DMS153 (cell line): ENCODE data around the gene PARP1.
"Not testable (repeated sequence)": the region's sequence is repeated elsewhere in the genome, so short reads cannot be mapped to it uniquely, and the experiment has no call there.

Experiments used
- DNase-seq: peaks from one replicate; lab custom pipeline; 2025; lab: John Stamatoyannopoulos, UW

Gene PARP1

DNA sequence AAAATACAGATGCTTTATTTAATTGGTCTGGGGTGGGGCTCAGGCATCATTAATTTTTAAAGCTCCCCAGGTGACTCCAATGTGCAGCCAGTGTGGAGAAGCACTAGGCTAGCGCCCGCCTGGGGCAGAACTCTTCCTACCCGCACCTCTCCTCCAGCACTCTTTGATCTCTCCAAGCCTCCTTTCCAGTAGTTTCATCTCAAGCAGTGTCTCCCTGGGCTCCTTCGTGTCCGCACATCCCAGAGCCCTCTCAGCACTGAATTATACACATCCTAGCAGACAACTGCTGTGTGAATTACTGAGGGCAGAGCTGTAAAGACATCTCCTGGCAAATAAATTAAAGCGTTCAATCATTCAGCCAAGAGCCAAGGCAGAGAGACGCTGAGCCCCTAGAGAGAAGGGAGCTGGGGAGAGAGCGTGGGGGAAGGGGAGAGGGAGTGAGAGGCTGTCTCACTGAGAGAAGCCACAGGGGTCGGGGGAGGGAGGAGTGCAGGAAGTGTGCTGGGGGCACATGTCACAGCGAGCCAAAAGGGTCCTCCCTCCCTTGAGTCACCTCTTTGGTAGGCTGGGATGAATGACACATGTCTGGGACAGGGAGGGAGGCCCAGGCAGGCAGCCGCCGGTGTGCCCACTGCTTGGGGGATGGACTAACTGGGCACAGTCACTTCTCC, 21.0 kb upstream of the PARP1 start:
- DNase-seq, result peak; percentile 62

DNA sequence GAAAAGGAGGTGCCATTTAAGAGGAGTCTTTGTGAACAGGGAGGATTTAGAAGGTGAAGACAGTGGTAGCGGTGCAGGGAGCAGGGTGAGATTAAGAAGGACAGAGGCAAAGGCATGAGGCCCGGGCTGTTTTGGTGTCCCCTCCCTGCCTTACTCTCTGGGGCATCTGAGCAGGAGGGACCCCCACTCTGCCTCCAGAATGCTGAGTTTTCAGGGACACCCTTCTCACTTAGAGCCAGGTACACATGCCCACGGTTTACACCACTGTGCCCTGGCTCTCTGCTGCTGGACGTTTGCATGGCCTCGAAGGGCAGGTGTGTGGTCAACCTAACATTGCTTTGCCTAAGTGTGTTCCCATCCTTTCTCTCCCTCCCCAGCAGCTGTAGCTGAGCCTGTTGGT, 20.5 kb upstream of the PARP1 start:
- no peak for DNase-seq

DNA sequence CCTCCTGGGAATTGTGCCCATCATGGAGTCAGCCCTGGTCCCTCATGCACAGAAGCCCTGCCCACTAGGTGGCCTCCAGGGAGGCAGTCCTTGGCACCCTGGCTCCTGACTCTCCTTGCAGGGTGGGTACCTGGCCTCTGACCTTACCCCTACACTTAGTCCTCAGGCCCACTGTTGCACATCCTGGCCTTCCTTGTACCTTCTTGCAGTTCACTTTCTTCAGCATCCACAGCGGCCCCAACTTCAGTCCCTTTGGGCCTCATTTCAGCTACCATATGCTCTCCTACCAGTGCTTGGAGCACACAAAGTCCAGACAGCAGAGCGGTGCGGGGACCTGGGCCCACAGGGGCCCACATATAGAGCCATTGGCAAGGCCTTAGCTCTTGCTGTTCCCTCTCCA, 19.2 kb upstream of the PARP1 start:
- DNase-seq, result no peak

DNA sequence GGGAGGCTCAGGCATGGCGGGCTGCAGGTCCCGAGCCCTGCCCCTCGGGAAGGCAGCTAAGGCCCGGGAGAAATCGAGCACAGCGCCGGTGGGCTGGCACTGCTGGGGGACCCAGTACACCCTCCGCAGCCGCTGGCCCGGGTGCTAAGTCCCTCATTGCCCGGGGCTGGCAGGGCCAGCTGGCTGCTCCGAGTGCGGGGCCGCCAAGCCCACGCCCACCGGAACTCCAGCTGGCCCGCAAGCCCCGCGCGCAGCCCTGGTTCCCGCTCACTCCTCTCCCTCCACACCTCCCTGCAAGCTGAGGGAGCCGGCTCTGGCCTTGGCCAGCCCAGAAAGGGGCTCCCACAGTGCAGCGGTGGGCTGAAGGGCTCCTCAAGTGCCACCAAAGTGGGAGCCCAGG, 18.5 kb upstream of the PARP1 start:
- DNase-seq, result not testable (repeated sequence)

DNA sequence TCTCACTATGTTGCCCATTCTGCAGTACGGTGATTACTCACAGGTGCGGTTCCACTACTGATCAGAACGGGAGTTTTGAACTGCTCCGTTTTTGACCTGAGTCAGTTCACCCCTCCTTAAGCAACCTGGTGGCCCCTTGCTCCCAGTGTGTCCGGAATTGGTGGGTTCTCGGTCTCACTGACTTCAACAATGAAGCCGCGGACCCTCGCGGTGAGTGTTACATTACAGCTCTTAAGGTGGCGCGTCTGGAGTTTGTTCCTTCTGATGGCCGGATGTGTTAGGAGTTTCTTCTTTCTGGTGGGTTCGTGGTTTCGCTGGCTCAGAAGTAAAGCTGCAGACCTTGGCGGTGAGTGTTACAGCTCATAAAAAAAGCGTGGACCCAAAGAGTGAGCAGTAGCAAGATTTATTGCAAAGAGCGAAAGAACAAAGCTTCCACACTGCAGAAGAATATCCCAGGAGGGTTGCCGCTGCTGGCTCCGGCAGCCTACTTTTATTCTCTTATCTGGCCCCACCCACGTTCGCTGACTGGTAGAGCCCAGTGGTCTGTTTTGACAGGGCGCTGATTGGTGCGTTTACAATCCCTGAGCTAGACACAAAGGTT, 17.6 kb upstream of the PARP1 start:
- no peak for DNase-seq

DNA sequence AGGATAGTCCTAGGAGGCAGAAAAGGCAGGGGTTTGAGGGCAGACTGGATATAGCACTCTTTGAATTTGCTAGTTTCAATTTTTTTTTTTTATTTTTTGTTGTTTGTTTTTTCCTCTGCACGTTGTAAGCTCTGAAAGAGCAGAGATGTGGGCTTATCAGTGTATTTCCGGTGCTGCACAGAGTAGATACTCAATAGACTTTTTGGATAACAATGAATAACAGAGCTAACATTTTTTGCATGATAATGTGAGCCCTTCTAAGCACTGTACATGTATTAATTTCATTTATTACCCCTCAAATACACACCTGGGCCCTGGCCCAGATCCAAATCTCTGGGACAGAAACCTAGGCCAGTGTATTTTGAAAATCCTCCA, 17.1 kb upstream of the PARP1 start:
- no peak for DNase-seq

DNA sequence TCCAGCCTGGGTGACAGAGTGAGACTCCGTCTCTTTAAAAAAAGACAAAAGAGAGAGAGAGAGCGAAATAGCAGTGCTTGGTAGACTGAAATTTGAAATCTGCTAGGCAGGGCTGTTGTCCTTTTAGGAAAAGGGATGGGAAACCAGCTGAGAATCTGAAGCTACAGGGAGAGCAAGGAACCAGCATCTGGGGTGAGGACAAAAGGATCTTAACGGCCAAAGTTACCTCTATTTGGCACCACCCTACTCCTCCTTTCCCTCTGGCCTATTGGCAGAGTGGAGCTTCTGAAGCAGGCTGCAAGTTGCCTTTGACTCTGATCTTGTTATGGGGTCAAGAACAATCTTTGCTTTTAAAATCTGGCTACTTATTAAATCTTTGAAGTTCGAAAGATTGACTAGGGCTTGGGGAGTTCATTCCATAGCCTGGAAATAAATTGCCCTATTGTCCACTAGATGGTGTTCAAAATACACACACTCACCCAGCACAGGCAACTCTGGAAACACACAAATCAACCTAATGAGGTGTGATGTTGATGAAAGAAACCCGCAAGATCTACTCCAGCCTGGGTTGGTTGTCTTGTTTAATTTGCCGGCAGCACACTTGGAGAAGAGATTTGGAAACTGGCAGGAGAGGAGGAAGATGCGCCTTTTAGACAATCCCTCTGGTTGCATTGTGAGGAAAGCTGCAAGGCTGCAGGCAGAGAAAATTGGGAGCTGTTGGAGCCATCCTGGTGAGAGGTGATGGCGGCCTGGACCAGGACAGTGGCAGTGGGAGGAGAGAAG, 16.5 kb upstream of the PARP1 start:
- peak; percentile 71 for DNase-seq

DNA sequence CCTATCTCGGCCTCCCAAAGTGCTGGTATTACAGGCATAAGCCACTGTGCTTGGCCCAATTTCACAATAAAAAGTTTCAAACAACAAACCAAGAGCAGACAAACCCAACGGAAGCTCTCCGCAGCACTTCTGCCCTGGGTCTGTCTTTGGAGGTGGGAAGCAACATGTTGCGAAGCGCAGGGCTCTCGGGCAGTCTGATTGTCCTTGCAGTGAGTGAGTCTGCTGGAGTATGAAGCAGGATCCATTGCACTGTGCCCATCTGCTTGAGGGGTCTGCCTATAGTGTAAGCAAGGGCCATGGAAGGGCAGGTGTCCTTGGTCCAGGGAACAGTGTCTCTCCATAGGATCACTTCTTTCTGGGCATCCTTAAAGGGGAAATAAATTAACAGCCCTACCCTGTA, 14.6 kb upstream of the PARP1 start:
- DNase-seq, result no peak

DNA sequence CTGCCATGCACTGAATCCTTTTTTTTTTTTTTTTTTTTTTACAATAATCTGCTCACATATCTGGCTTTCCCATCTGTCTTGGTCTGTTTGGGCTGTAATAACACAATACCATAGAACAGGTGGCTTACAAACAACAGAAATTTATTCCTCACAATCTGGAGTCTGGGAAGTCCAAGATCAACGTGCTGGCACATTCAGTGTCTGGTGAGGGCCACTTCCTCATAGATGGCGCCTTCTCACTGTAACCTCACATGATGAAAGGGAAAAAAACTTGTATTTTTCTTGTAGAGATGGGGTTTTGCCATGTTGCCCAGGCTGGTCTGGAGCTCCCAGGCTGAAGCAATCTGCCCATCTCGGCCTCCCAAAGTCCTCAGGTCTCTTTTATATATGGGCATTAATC, 13.0 kb upstream of the PARP1 start:
- DNase-seq, result no peak

DNA sequence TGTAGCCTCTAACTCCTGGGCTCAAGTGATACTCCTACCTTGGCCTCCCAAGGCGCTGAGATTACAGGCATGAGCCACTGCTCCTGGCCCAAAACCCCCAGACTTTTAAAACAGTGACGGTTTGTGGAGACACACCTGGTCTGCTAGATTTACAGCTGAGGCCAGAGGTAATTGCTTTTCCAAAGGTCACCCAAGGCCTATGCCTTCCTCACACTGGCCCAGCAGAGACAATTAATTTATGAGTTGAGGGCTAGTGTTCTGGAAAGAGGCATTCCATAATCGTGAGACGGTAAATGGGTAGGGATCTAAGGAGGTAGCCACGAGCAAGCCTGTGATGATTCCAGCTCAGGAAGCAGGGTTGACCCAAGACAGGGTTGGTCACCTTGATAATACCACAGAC, 12.4 kb upstream of the PARP1 start:
- DNase-seq, result no peak

DNA sequence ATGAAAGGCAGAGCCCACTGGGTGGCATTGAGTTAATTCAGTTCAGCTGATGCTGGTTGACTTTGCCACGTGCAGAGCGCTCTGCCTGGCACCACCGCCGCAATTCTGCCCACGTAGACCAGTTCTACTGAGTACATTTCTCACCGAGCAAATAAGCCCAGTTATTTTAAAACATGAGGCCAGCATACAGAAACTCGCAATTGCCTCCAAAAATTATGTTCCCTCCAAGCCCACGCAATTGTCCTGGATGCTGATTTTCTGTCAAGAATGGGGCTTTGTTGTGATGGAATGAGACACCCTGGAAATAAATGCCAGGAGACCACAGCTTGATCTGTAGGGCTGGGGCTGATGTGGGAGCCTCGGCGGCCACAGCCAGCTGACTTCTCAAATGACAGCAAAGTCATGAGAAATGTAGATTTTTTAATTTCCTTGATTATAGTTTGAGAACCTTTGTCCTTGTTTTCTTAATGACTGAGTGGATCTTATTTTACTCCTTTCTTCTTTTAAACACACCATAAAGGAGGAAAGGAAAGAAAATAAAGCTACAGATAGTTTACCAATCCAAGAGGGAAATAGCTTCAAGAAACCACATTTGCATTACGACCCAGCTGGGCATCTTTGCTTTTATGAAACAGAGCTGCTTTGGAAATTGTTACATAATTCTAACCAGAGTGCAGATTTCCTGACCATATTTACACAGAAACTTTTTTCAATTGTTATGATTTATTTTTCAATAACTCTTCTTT, 11.6 kb upstream of the PARP1 start:
- no peak for DNase-seq

DNA sequence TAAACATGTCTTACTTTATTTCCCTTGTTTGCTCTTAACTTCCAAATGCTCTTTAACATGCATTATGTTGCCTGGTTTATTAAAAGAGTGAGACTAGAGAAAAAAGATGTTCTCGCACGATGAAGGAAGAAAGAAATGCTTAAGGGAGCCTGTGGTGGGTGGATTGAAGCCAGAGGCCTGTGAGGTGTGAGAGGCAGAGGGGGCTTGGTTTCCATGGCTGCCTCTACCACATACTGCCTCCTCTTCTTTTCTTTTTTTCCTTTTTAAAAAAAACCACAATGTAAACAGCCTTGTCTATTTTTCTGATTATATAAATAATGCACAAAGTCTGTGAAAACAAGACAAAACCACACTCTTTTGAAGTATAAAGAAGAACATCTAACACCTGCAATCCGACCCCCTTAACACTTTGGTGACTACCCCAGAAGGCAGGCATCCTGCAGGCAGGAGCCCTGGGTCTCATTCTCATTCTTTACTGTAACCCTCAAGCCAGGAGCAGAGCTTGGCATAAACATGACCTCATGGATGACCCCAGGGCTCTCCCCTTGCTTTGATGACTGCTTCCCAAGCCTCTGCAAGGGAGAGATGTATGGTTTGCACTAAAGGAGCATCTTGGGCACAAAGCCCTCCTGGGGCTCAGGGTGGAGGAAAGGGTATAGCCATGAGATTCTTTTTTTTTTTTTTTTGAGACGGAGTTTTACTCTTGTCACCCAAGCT, 10.1 kb upstream of the PARP1 start:
- DNase-seq, result no peak

DNA sequence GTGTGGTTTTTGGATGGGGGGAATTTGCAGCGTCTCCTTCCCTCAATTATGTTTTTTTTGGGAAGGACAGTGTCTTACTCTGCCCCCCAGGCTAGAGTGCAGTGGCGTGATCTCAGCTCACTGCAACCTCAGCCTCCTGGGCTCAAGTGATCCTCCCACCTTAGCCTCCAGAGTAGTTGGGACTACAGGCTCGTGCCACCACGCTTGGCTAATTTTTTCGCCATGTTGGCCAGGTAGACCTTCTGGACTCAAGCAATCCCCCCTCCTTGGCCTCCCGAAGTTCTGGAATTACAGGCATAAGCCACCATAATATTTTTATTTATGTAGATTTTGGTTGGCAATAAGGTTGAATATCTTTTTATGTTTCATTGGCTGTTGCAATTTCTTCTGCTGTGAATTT, 9.5 kb upstream of the PARP1 start:
- DNase-seq, result no peak

DNA sequence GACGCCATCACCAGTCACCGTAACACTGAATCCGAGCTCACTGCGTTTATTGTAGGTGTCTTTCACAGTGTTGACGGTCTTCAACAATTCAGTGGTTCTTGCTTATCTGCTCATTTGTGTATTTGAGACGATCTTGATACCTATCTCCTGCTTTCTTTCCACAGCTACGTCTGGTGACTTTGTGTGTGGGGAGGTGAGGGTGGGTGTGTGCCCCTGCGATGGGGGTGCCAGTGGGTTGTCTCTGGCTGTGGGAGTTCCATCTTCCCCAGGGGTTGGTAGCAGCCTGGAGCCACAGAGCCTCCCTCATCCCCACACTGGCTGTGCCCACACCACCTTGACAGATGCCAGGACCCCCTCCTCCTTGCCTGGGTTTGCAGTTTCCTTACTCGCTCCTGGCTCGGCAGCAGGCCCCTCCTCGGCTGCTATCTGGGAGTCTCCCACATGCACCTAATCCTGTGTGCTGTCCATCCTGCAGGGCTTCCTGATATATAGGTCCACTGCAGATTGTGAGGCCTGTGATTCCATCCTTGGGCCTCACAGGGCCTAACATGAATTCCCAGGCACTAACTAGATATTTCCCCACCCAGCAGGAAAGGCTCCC, 6.3 kb upstream of the PARP1 start:
- DNase-seq, result no peak

DNA sequence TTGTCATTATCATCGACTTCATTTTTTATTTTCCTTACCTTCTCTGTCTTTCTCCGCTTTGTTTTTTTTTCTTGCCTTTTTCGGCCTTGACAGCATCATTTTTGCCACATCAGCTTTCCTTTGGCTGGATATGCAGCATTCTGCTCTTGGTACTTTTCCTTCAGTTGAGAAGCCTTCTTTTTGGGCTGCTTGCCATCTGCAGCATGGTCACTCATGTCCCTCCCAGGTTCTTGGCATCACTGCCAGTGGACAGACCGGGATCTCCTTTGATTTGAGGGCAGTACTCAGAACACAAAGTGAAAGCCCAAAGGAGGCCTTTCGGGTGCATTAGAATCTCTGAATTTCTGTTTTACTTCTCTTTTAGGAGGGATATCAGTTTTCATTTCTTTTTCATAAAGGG, 3.7 kb upstream of the PARP1 start:
- DNase-seq, result no peak

DNA sequence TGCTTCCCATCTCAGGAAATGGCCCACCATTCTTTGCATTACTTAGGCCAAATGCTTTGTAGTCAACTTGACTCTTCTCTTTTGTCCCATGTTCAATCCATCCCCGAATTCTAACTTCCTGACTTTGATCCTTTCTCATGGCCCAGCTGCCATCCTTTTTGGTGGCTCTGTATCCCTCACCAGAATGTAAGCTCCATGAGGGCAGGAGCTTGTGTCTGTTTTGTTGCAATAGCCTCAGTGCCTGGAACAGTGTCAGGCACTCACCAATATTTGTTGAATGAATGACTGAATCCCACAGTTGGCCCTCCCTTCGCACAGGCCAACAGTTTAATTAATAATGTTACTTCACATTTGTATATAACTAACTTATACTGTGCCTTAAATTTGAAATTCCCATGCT, 3.1 kb upstream of the PARP1 start:
- no peak for DNase-seq

DNA sequence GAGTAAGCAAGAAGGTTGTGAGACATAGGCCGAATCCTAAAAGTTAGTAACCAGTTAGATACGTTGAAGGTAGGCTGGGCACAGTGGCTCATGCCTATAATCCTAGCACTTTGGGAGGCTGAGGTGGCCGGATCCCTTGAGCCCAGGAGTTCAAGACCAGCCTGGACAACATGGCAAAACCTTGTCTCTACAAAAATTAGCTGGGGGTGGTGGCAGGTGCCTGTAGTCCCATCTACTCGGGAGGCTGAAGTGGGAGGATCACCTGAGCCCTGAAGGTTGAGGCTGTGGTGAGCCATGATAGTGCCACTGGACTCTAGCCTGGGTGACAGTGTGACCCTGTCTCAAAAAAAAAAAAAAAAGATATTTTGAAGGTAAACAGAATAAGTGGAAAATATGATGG, 1.5 kb upstream of the PARP1 start:
- no peak for DNase-seq

DNA sequence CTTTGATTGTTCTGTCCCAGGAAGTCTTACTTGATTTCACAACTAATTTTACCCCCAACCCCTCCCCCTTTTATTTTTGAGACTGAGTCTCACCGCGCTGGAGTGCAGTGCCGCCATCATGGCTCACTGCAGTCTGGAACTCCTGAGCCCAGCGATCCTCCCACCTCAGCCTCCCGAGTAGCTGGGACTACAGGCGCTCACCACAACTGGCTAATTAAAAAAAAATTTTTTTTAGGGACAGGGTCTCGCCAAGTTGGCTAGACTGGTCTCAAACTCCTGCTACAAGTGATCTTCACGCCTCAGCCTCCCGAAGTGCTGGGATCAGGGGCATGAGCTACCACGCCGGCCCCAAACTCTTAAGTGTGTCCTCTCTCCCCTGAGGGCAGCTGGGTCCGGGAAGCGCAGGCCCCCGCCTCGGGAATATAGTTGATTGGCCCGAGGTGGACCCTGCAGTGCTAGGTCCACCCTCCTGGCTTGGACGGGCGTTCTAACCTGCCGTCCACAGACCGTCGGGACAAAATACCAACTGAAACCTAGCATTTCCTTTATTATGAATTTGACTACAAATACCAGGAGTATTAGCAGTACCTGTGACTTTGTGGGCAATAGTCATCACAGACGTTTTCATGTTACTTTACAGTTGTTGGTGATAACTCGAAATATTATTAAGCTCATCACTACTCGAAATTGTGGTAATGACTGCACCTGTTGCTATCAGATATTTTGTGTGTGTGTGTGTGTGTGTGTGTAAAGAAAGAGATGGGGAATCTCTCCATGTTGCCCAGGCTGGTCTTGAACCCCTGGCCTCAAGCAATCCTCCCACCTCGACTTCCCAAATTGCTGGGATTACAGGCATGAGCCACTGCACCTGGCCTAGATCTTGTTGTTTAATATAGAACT, 642 bp upstream of the PARP1 start:
- DNase-seq, result no peak

DNA sequence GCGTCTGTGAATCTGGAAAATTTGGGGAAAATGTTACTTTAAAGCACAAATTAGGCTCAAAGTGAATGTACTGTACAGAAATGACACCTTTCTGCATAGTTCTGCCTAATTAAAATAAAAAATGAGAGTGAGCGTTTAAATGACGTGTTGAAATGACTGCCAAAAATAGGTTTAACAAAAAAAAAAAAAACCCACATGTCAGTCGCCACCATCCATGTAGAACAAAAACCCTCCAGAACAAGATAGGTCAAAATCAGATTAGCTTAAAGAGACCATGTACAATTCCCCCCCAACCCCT, 745 bp downstream of the PARP1 start:
- no peak for DNase-seq

DNA sequence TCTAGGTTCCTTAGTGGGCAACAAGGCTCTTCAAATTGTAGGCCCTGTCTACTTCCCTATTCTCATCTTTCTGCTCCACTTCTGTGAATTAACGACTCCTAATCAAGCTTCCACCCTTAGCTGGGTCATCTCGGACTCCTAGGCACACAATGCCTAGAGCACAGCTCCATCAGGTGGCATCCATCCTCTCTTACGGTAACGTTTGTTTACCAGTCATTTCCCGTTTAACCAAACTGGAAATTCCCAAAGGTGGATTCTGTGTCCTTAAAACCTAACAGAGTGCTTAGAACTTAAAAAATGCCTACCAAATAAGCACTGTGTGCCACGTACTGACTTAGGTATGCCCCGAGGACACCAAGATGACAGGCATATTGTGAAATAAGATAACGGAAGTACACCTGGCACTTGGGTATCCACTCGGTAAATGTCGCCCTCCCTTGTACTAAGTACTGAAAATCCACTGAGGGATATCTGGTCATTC, 1.5 kb downstream of the PARP1 start:
- DNase-seq, result peak; percentile 43
